Esophagus muscularis mucosa (tissue), 4 donors: ENCODE measurements around the gene ZNF121.
"Not testable (repeated sequence)": the region's sequence is repeated elsewhere in the genome, so short reads cannot be mapped to it uniquely, and the experiment has no call there.

Experiments
- CTCF ChIP-seq, 3 experiments: fragments of 200-600 bp in 2 of 3; fragments of 450-650 bp in 1 of 3; sonication (generic) in 2 of 3; IDR thresholded peaks; one replicate each; pipeline ENCODE4 v1.5.1; 2017 to 2019; ENCODE audit warnings: antibody characterized with exemption in 3 of 3, mild to moderate bottlenecking in 2 of 3, moderate library complexity in 1 of 3
- EP300 ChIP-seq: sonication (generic); formaldehyde crosslinking; IDR thresholded peaks from one replicate; pipeline ENCODE4 v1.6.1; 2017; ENCODE audit warnings: antibody characterized with exemption
- POLR2A ChIP-seq: fragments of 450-650 bp; IDR thresholded peaks from one replicate; pipeline ENCODE4 v1.6.1; 2017; ENCODE audit warnings: antibody characterized with exemption, moderate library complexity, mild to moderate bottlenecking, low read depth
- POLR2AphosphoS5 ChIP-seq, 2 donors: sonication (generic); formaldehyde crosslinking; IDR thresholded peaks; one replicate each; pipeline ENCODE4 v1.6.1; 2017; ENCODE audit warnings: antibody characterized with exemption in 2 of 2

GRCh38 chr19:9539201-9539600 lies 45.1 kb downstream of the ZNF121 start:
- TF ChIP-seq CTCF (IDR thresholded peaks at IDR 0.05); POLR2AphosphoS5 (IDR thresholded peaks at IDR 0.05); POLR2A; EP300: not testable (repeated sequence)
